Measurements from ENCODE around the gene SMG9.

The SMG9 gene

GRCh38 chr19:43762814-43763213 lies 8.1 kb upstream of the SMG9 start:
- TF ChIP-seq FOXM1 (IDR thresholded peaks at IDR 0.05; ENCODE audit: borderline replicate concordance) (no peak), L3MBTL2 (conservative IDR thresholded peaks at IDR 0.05) (no peak), ARNT (IDR thresholded peaks at IDR 0.05) (no peak), LEF1 (IDR thresholded peaks at IDR 0.05; ENCODE audit: borderline replicate concordance) (no peak), BHLHE40 (IDR thresholded peaks at IDR 0.05; ENCODE audit: borderline replicate concordance) (no peak), PKNOX1 (IDR thresholded peaks at IDR 0.05) (no peak), NFRKB (IDR thresholded peaks at IDR 0.05) (no peak), FOXA1 (IDR thresholded peaks at IDR 0.05) (no peak), FOXK2 (IDR thresholded peaks at IDR 0.05) (no peak), TARDBP (IDR thresholded peaks at IDR 0.05) (no peak), ELF4 (IDR thresholded peaks at IDR 0.05) (no peak), SP1 (IDR thresholded peaks at IDR 0.05) (no peak), SUZ12 (IDR thresholded peaks at IDR 0.05) (no peak), CTBP1 (IDR thresholded peaks at IDR 0.05; ENCODE audit: borderline replicate concordance) (no peak), ZNF384 (IDR thresholded peaks at IDR 0.05) (no peak), HDGF (IDR thresholded peaks at IDR 0.05; ENCODE audit: borderline replicate concordance) (no peak)

GRCh38 chr19:43760941-43761340 lies 6.2 kb upstream of the SMG9 start:
- CTCF ChIA-PET = no interaction called here
- POLR2A ChIA-PET = no interaction called here
- TF ChIP-seq SUZ12 (IDR thresholded peaks at IDR 0.05) (no peak), L3MBTL2 (conservative IDR thresholded peaks at IDR 0.05) (no peak), LEF1 (IDR thresholded peaks at IDR 0.05; ENCODE audit: borderline replicate concordance) (no peak), BHLHE40 (IDR thresholded peaks at IDR 0.05; ENCODE audit: borderline replicate concordance) (no peak), FOXM1 (IDR thresholded peaks at IDR 0.05; ENCODE audit: borderline replicate concordance) (no peak), ZNF384 (IDR thresholded peaks at IDR 0.05) (no peak), ELF4 (IDR thresholded peaks at IDR 0.05) (no peak), PKNOX1 (IDR thresholded peaks at IDR 0.05) (no peak), NFRKB (IDR thresholded peaks at IDR 0.05) (no peak), FOXK2 (IDR thresholded peaks at IDR 0.05) (no peak), SP1 (IDR thresholded peaks at IDR 0.05) (no peak), ARNT (IDR thresholded peaks at IDR 0.05) (no peak)
- no peak for DNase-seq (ENCODE audit: extremely low spot score)

More at GRCh38 chr19:43762814-43763213, 8.1 kb upstream of the SMG9 start:
- POLR2A ChIA-PET = interaction anchor here (6.4 kb wide), 1 partner anchor 8 kb away, joined by 45 read pairs; the partner anchor contains the start of gene SMG9
- DNase-seq (ENCODE audit: extremely low spot score) = no peak
- CTCF ChIA-PET = interaction anchor here (1.7 kb wide), 1 partner anchor 15 kb away, joined by 4 read pairs; no protein-coding TSS in a partner anchor

DNA sequence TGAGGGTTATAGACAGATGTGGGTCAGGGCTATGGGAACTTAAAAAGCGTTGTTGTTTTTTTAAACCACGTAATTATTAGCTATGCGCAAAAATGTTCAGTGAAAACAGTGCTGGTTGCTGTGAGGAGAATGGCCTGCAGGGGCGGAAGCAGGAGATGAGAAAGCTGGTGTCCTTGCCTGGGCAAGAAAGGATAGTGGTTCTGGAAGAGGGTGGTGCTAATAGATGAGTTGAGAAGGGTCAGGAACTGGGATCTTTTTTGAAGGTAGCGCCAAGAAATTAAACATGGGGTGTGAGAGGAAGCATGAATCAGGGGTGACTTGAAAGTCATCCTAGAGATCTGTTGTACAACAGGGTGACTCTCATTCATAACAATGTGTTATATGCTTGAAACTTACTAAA lies 4.8 kb upstream of the SMG9 start:
- TF ChIP-seq PKNOX1 (IDR thresholded peaks at IDR 0.05) = no peak
- TF ChIP-seq FOXM1 (IDR thresholded peaks at IDR 0.05; ENCODE audit: borderline replicate concordance) = no peak
- no peak for TF ChIP-seq BHLHE40 (IDR thresholded peaks at IDR 0.05; ENCODE audit: borderline replicate concordance)
- TF ChIP-seq FOXK2 (IDR thresholded peaks at IDR 0.05) = no peak
- TF ChIP-seq HDGF (IDR thresholded peaks at IDR 0.05; ENCODE audit: borderline replicate concordance) = no peak
- TF ChIP-seq SP1 (IDR thresholded peaks at IDR 0.05) = no peak
- TF ChIP-seq L3MBTL2 (conservative IDR thresholded peaks at IDR 0.05) = no peak
- TF ChIP-seq FOXA1 (IDR thresholded peaks at IDR 0.05) = no peak
- no peak for TF ChIP-seq ARNT (IDR thresholded peaks at IDR 0.05)
- no peak for TF ChIP-seq SUZ12 (IDR thresholded peaks at IDR 0.05)
- TF ChIP-seq LEF1 (IDR thresholded peaks at IDR 0.05; ENCODE audit: borderline replicate concordance) = no peak
- TF ChIP-seq ZNF384 (IDR thresholded peaks at IDR 0.05) = no peak
- no peak for TF ChIP-seq ELF4 (IDR thresholded peaks at IDR 0.05)
- no peak for TF ChIP-seq NFRKB (IDR thresholded peaks at IDR 0.05)
- TF ChIP-seq CTBP1 (IDR thresholded peaks at IDR 0.05; ENCODE audit: borderline replicate concordance) = no peak
- no peak for TF ChIP-seq TARDBP (IDR thresholded peaks at IDR 0.05)
- ChIA-PET CTCF (no interaction called here), POLR2A (no interaction called here)
- DNase-seq (ENCODE audit: extremely low spot score) = no peak

- peak; percentile 79 for DNase-seq (ENCODE audit: extremely low spot score)
- TF ChIP-seq SUZ12 (IDR thresholded peaks at IDR 0.05) (no peak), FOXK2 (IDR thresholded peaks at IDR 0.05) (no peak), NFRKB (IDR thresholded peaks at IDR 0.05) (0 out of 2 replicates have a peak, but pooled peaks have one; percentile 30), L3MBTL2 (conservative IDR thresholded peaks at IDR 0.05) (peak; percentile 98)
- CTCF ChIA-PET = interaction anchor here (1.0 to 1.5 kb wide), 2 partner anchors 10 to 93 kb away, joined by 4 to 6 read pairs; no protein-coding TSS in a partner anchor
- POLR2A ChIA-PET = interaction anchor here (0.7 to 3.2 kb wide), 11 partner anchors 10 to 251 kb away, joined by 3 to 45 read pairs (median 6); partner anchors contain the start of genes PHLDB3, ZNF221 and ZNF283
Measured at GRCh38 chr19:43755256-43755801, 567 bp upstream of the SMG9 start.

- ChIA-PET CTCF (no interaction called here), POLR2A (interaction anchor here (1.0 to 3.2 kb wide), 7 partner anchors 8 to 197 kb away, joined by 3 to 45 read pairs (median 6); partner anchors contain the start of genes ZNF221 and ZNF283)
- DNase-seq (ENCODE audit: extremely low spot score) = no peak
- no peak for TF ChIP-seq SUZ12 (IDR thresholded peaks at IDR 0.05)
- TF ChIP-seq CTBP1 (IDR thresholded peaks at IDR 0.05; ENCODE audit: borderline replicate concordance) = no peak
- TF ChIP-seq PKNOX1 (IDR thresholded peaks at IDR 0.05) = no peak
- no peak for TF ChIP-seq FOXA1 (IDR thresholded peaks at IDR 0.05)
- no peak for TF ChIP-seq FOXK2 (IDR thresholded peaks at IDR 0.05)
- no peak for TF ChIP-seq SP1 (IDR thresholded peaks at IDR 0.05)
- TF ChIP-seq TARDBP (IDR thresholded peaks at IDR 0.05) = no peak
- no peak for TF ChIP-seq HDGF (IDR thresholded peaks at IDR 0.05; ENCODE audit: borderline replicate concordance)
- TF ChIP-seq ELF4 (IDR thresholded peaks at IDR 0.05) = no peak
- no peak for TF ChIP-seq LEF1 (IDR thresholded peaks at IDR 0.05; ENCODE audit: borderline replicate concordance)
- no peak for TF ChIP-seq ZNF384 (IDR thresholded peaks at IDR 0.05)
- TF ChIP-seq NFRKB (IDR thresholded peaks at IDR 0.05) = no peak
- no peak for TF ChIP-seq L3MBTL2 (conservative IDR thresholded peaks at IDR 0.05)
Measured at GRCh38 chr19:43754253-43754502, 584 bp downstream of the SMG9 start.

Measured in HEK293T (cell line).